ENCODE results near the gene TMEM255B.

TMEM255B gene

GRCh38 chr13:113766035-113766800, 7.2 kb downstream of the TMEM255B start:
- Histone ChIP-seq H3K27ac (ENCODE audit: low read depth, low read length) (no peak overlapping the region), H3K36me3 (ENCODE audit: control insufficient read depth in 5 of 5, insufficient read depth in 5 of 5, low read length in 5 of 5) (peaks cover 0 to 25% (median 4%) of the 10 kb centered on the region in 5 donors), H3K9me3 (ENCODE audit: control insufficient read depth in 5 of 5, low read length in 5 of 5) (peaks cover 0 to 3% (median 0%) of the 10 kb centered on the region in 5 donors), H3K27me3 (ENCODE audit: control insufficient read depth in 5 of 5, insufficient read depth in 4 of 5, low read length in 5 of 5) (peaks cover 0 to 16% (median 5%) of the 10 kb centered on the region in 5 donors), H3K4me1 (ENCODE audit: control insufficient read depth in 5 of 5, insufficient read depth in 5 of 5, low read length in 5 of 5) (peaks cover 0 to 11% (median 2%) of the 10 kb centered on the region in 5 donors), H3K9ac (ENCODE audit: low read length in 5 of 5) (no peak overlapping the region), H3K4me3 (ENCODE audit: low read depth in 1 of 5, low read length in 5 of 5) (no peak overlapping the region)

GRCh38 chr13:113767366-113767765, 8.3 kb downstream of the TMEM255B start:
- Histone ChIP-seq H3K4me3 (ENCODE audit: low read depth in 1 of 5, low read length in 5 of 5) (no peak overlapping the region), H3K27me3 (ENCODE audit: control insufficient read depth in 5 of 5, insufficient read depth in 4 of 5, low read length in 5 of 5) (peaks cover 0 to 10% (median 0%) of the 10 kb centered on the region in 5 donors)

GRCh38 chr13:113768018-113768905, 9.2 kb downstream of the TMEM255B start:
- H3K4me3 ChIP-seq (ENCODE audit: low read depth in 1 of 5, low read length in 5 of 5): no peak overlapping the region
- peaks cover 0 to 8% (median 0%) of the 10 kb centered on the region in 5 donors for H3K4me1 ChIP-seq (ENCODE audit: control insufficient read depth in 5 of 5, insufficient read depth in 5 of 5, low read length in 5 of 5)
- no peak overlapping the region for H3K27ac ChIP-seq (ENCODE audit: low read depth, low read length)
- H3K9me3 ChIP-seq (ENCODE audit: control insufficient read depth in 5 of 5, low read length in 5 of 5): peaks cover 0 to 8% (median 0%) of the 10 kb centered on the region in 5 donors
- no peak overlapping the region for H3K9ac ChIP-seq (ENCODE audit: low read length in 5 of 5)
- H3K36me3 ChIP-seq (ENCODE audit: control insufficient read depth in 5 of 5, insufficient read depth in 5 of 5, low read length in 5 of 5): peaks cover 0 to 25% (median 4%) of the 10 kb centered on the region in 5 donors
- peaks cover 0 to 10% (median 0%) of the 10 kb centered on the region in 5 donors for H3K27me3 ChIP-seq (ENCODE audit: control insufficient read depth in 5 of 5, insufficient read depth in 4 of 5, low read length in 5 of 5)

More at GRCh38 chr13:113767366-113767765, 8.3 kb downstream of the TMEM255B start:
- H3K36me3 ChIP-seq (ENCODE audit: control insufficient read depth in 5 of 5, insufficient read depth in 5 of 5, low read length in 5 of 5): peaks cover 0 to 25% (median 4%) of the 10 kb centered on the region in 5 donors
- H3K27ac ChIP-seq (ENCODE audit: low read depth, low read length): no peak overlapping the region
- peaks cover 0 to 8% (median 0%) of the 10 kb centered on the region in 5 donors for H3K4me1 ChIP-seq (ENCODE audit: control insufficient read depth in 5 of 5, insufficient read depth in 5 of 5, low read length in 5 of 5)
- H3K9ac ChIP-seq (ENCODE audit: low read length in 5 of 5): no peak overlapping the region
- H3K9me3 ChIP-seq (ENCODE audit: control insufficient read depth in 5 of 5, low read length in 5 of 5): peaks cover 0 to 8% (median 0%) of the 10 kb centered on the region in 5 donors

GRCh38 chr13:113769106-113769505, 10.1 kb downstream of the TMEM255B start:
- peaks cover 0 to 8% (median 0%) of the 10 kb centered on the region in 5 donors for H3K9me3 ChIP-seq (ENCODE audit: control insufficient read depth in 5 of 5, low read length in 5 of 5)
- peaks cover 0 to 25% (median 4%) of the 10 kb centered on the region in 5 donors for H3K36me3 ChIP-seq (ENCODE audit: control insufficient read depth in 5 of 5, insufficient read depth in 5 of 5, low read length in 5 of 5)
- H3K9ac ChIP-seq (ENCODE audit: low read length in 5 of 5): no peak overlapping the region
- H3K4me1 ChIP-seq (ENCODE audit: control insufficient read depth in 5 of 5, insufficient read depth in 5 of 5, low read length in 5 of 5): peaks cover 0 to 8% (median 0%) of the 10 kb centered on the region in 5 donors
- H3K4me3 ChIP-seq (ENCODE audit: low read depth in 1 of 5, low read length in 5 of 5): no peak overlapping the region
- no peak overlapping the region for H3K27ac ChIP-seq (ENCODE audit: low read depth, low read length)
- peaks cover 0 to 10% (median 0%) of the 10 kb centered on the region in 5 donors for H3K27me3 ChIP-seq (ENCODE audit: control insufficient read depth in 5 of 5, insufficient read depth in 4 of 5, low read length in 5 of 5)

- peaks cover 0 to 8% (median 0%) of the 10 kb centered on the region in 5 donors for H3K9me3 ChIP-seq (ENCODE audit: control insufficient read depth in 5 of 5, low read length in 5 of 5)
- H3K4me1 ChIP-seq (ENCODE audit: control insufficient read depth in 5 of 5, insufficient read depth in 5 of 5, low read length in 5 of 5): peaks cover 0 to 12% (median 2%) of the 10 kb centered on the region in 5 donors
- H3K4me3 ChIP-seq (ENCODE audit: low read depth in 1 of 5, low read length in 5 of 5): no peak overlapping the region
- peaks cover 0 to 9% (median 0%) of the 10 kb centered on the region in 5 donors for H3K27me3 ChIP-seq (ENCODE audit: control insufficient read depth in 5 of 5, insufficient read depth in 4 of 5, low read length in 5 of 5)
- no peak overlapping the region for H3K9ac ChIP-seq (ENCODE audit: low read length in 5 of 5)
- H3K36me3 ChIP-seq (ENCODE audit: control insufficient read depth in 5 of 5, insufficient read depth in 5 of 5, low read length in 5 of 5): peaks cover 0 to 25% (median 4%) of the 10 kb centered on the region in 5 donors
- H3K27ac ChIP-seq (ENCODE audit: low read depth, low read length): no peak overlapping the region
Measured at GRCh38 chr13:113769881-113770280, 10.9 kb downstream of the TMEM255B start.

DNA sequence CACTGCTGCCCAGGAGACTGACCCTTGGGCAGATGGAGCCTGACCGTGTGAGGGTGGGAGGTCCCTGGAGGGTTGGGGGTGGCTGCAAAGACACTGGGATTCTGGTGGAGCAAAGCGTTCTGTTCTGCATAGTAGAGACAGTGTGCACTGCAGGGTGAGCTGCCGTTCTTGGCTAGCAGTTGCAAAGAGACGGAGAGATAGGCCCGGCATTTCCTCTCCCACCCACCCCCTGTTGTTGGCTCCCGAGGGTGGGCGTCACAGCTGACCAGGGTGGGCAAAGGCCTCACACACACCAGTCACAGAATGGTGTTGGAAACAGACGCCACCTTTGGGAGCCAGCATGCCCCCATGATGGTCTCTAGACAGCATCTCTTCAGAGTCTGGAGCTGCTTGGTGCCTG, 11.4 kb downstream of the TMEM255B start:
- H3K36me3 ChIP-seq (ENCODE audit: control insufficient read depth in 5 of 5, insufficient read depth in 5 of 5, low read length in 5 of 5): peaks cover 0 to 25% (median 4%) of the 10 kb centered on the region in 5 donors
- peaks cover 0 to 11% (median 2%) of the 10 kb centered on the region in 5 donors for H3K4me1 ChIP-seq (ENCODE audit: control insufficient read depth in 5 of 5, insufficient read depth in 5 of 5, low read length in 5 of 5)
- H3K9ac ChIP-seq (ENCODE audit: low read length in 5 of 5): no peak overlapping the region
- no peak overlapping the region for H3K27ac ChIP-seq (ENCODE audit: low read depth, low read length)
- H3K27me3 ChIP-seq (ENCODE audit: control insufficient read depth in 5 of 5, insufficient read depth in 4 of 5, low read length in 5 of 5): peaks cover 0 to 6% (median 2%) of the 10 kb centered on the region in 5 donors
- no peak overlapping the region for H3K4me3 ChIP-seq (ENCODE audit: low read depth in 1 of 5, low read length in 5 of 5)
- H3K9me3 ChIP-seq (ENCODE audit: control insufficient read depth in 5 of 5, low read length in 5 of 5): peaks cover 0 to 8% (median 0%) of the 10 kb centered on the region in 5 donors

DNA sequence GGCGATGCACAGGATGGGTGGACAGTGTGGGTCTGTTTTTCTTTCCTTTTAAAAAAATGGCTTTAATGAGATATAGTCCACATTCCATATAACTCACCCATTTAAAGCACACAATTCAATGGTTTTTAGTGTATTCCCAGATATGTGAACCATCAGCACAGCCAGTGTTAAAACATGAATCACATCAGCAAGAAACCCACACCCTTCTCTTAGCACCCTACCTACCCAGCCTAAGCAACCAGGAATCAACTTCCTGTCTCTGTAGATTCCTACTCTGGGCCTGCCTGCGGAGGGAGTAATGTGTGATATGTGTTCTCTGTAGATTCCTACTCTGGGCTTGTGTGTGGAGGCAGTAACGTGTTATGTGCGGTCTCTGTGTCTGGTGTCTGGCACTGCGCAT, 11.9 kb downstream of the TMEM255B start:
- Histone ChIP-seq H3K4me1 (ENCODE audit: control insufficient read depth in 5 of 5, insufficient read depth in 5 of 5, low read length in 5 of 5) (peaks cover 0 to 8% (median 2%) of the 10 kb centered on the region in 5 donors), H3K4me3 (ENCODE audit: low read depth in 1 of 5, low read length in 5 of 5) (no peak overlapping the region)

DNA sequence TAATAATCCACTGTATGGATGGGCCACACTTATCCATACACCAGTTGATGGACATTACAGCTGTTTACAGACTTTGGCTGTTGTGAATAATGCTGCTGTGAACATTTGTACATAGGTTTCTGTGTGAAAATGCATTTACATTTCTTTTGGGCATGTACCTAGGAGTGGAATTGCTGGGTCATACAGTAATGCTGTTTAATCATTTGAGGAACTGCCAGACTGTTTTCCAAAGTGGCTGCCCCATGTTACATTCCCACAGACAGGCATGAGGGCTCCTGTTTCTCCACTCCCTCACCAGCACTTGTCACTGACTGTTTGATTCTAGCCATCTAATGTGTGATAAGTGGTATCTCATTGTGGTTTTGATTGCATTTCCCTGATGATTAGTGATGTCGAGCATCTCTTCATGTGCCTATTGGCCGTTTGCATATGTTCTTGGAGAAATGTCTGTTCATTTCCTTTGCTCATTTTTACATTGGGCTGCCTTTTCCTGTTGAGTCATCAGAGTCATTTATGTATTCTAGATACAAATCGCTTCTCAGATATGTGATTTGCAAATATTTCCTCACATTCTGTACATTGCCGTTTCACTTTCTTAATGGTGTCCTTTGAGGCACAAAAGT, 12.8 kb downstream of the TMEM255B start:
- Histone ChIP-seq H3K4me3 (ENCODE audit: low read depth in 1 of 5, low read length in 5 of 5) (no peak overlapping the region), H3K4me1 (ENCODE audit: control insufficient read depth in 5 of 5, insufficient read depth in 5 of 5, low read length in 5 of 5) (peaks cover 0 to 8% (median 2%) of the 10 kb centered on the region in 5 donors), H3K36me3 (ENCODE audit: control insufficient read depth in 5 of 5, insufficient read depth in 5 of 5, low read length in 5 of 5) (peaks cover 0 to 25% (median 4%) of the 10 kb centered on the region in 5 donors), H3K9me3 (ENCODE audit: control insufficient read depth in 5 of 5, low read length in 5 of 5) (peaks cover 0 to 8% (median 0%) of the 10 kb centered on the region in 5 donors), H3K27ac (ENCODE audit: low read depth, low read length) (no peak overlapping the region), H3K9ac (ENCODE audit: low read length in 5 of 5) (no peak overlapping the region), H3K27me3 (ENCODE audit: control insufficient read depth in 5 of 5, insufficient read depth in 4 of 5, low read length in 5 of 5) (peaks cover 2 to 8% (median 6%) of the 10 kb centered on the region in 5 donors)

More for the DNA sequence above, 11.9 kb downstream of the TMEM255B start:
- Histone ChIP-seq H3K9ac (ENCODE audit: low read length in 5 of 5) (no peak overlapping the region), H3K27ac (ENCODE audit: low read depth, low read length) (no peak overlapping the region), H3K9me3 (ENCODE audit: control insufficient read depth in 5 of 5, low read length in 5 of 5) (peaks cover 0 to 8% (median 0%) of the 10 kb centered on the region in 5 donors), H3K27me3 (ENCODE audit: control insufficient read depth in 5 of 5, insufficient read depth in 4 of 5, low read length in 5 of 5) (peaks cover 0 to 4% (median under 1%) of the 10 kb centered on the region in 5 donors), H3K36me3 (ENCODE audit: control insufficient read depth in 5 of 5, insufficient read depth in 5 of 5, low read length in 5 of 5) (peaks cover 0 to 25% (median 4%) of the 10 kb centered on the region in 5 donors)

All from subcutaneous abdominal adipose tissue (tissue), 5 donors.